HepG2 (cell line): ENCODE measurements around the gene KRT13.

Experiments used
- ASH2L ChIP-seq: fragments of 300-600, 200-600 bp; sonication (generic); IDR thresholded peaks from 2 replicates; pipeline ENCODE4 v1.7.0; 2017; ENCODE audit warnings: low read depth, mild to moderate bottlenecking, moderate library complexity, mixed read lengths, low read length; ENCODE audit not compliant: insufficient read length
- EP300 ChIP-seq, 3 experiments: sonication (generic) in 1 of 3; formaldehyde crosslinking in 1 of 3; IDR thresholded peaks; 2 replicates each; pipeline versions ENCODE4 v1.5.1 to v1.6.1; 2011 to 2020; ENCODE audit warnings: low read depth in 2 of 3, low read length in 2 of 3, borderline replicate concordance in 1 of 3, improper control_type of control experiment in 1 of 3, mild to moderate bottlenecking in 1 of 3, missing genetic modification reagents in 1 of 3, moderate library complexity in 1 of 3
- KAT2B ChIP-seq: fragments of 150-350 bp; IDR thresholded peaks from 2 replicates; pipeline ENCODE4 v1.6.1; 2014; ENCODE audit warnings: low read depth, low read length, borderline replicate concordance
- MEIS1 ChIP-seq: sonication (generic); formaldehyde crosslinking; IDR thresholded peaks from 2 replicates; pipeline ENCODE4 v1.9.0; 2021; ENCODE audit warnings: mild to moderate bottlenecking, missing genetic modification reagents, moderate library complexity, borderline replicate concordance
- MTF2 ChIP-seq: sonication (generic); formaldehyde crosslinking; IDR thresholded peaks from 2 replicates; pipeline ENCODE4 v1.5.0; 2020; ENCODE audit warnings: missing genetic modification reagents, borderline replicate concordance
- PHF8 ChIP-seq: sonication (generic); formaldehyde crosslinking; IDR thresholded peaks from 2 replicates; pipeline ENCODE4 v1.5.0; 2020; ENCODE audit warnings: missing genetic modification reagents
- TAF1 ChIP-seq: sonication (generic); formaldehyde crosslinking; IDR thresholded peaks from 2 replicates; pipeline ENCODE4 v1.4.0; 2020; ENCODE audit warnings: missing genetic modification reagents
- ZNF136 ChIP-seq: sonication (generic); formaldehyde crosslinking; IDR thresholded peaks from 2 replicates; pipeline ENCODE4 v1.8.1; 2022; ENCODE audit warnings: low read depth, mild to moderate bottlenecking, moderate library complexity, missing genetic modification reagents
- TF ChIP-seq, protein P1 (sequence below): sonication (generic); formaldehyde crosslinking; IDR thresholded peaks from 2 replicates; pipeline ENCODE4 v1.5.0; 2020; ENCODE audit warnings: mild to moderate bottlenecking, missing genetic modification reagents, moderate library complexity
- TF ChIP-seq, protein P2 (sequence below): sonication (generic); formaldehyde crosslinking; IDR thresholded peaks from 2 replicates; pipeline ENCODE4 v1.5.0; 2020; ENCODE audit warnings: mild to moderate bottlenecking, missing genetic modification reagents
- TF ChIP-seq, protein P3 (sequence below): sonication (generic); formaldehyde crosslinking; IDR thresholded peaks from one replicate; pipeline ENCODE4 v1.5.1; 2020; ENCODE audit warnings: mild to moderate bottlenecking, missing genetic modification reagents; ENCODE audit errors: not compliant biosample characterization
- TF ChIP-seq, protein P4 (sequence below): IDR thresholded peaks from 2 replicates; pipeline ENCODE4 v1.6.1; 2012; ENCODE audit warnings: inconsistent platforms

DNA sequence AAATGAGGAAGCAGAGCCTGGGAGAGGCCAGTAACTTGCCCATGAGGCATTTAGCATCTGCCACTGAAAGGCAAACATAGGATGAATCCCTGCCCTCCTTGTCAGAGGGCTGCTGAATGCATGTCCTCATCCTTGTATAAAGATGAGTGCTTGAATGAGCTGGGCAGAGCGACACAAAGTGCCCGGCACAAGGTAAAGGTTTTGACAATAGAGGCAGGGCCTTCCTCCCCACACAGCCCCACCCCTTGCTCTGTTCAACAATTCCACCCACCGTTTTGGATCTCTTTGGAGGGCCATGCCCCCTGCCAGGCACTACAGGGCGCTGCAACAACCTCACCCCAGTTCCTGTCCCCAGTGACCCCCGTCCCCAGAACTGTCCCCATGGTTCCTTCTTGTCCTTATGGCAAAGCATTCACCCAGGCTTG, 24.1 kb upstream of the KRT13 start:
- TF ChIP-seq, protein P1, sequence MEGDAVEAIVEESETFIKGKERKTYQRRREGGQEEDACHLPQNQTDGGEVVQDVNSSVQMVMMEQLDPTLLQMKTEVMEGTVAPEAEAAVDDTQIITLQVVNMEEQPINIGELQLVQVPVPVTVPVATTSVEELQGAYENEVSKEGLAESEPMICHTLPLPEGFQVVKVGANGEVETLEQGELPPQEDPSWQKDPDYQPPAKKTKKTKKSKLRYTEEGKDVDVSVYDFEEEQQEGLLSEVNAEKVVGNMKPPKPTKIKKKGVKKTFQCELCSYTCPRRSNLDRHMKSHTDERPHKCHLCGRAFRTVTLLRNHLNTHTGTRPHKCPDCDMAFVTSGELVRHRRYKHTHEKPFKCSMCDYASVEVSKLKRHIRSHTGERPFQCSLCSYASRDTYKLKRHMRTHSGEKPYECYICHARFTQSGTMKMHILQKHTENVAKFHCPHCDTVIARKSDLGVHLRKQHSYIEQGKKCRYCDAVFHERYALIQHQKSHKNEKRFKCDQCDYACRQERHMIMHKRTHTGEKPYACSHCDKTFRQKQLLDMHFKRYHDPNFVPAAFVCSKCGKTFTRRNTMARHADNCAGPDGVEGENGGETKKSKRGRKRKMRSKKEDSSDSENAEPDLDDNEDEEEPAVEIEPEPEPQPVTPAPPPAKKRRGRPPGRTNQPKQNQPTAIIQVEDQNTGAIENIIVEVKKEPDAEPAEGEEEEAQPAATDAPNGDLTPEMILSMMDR, result no peak
- TF ChIP-seq ASH2L (no peak), KAT2B (no peak), PHF8 (CRISPR knock-in tag) (no peak), TAF1 (CRISPR knock-in tag) (no peak), MTF2 (CRISPR knock-in tag) (no peak), MEIS1 (no peak), ZNF136 (CRISPR knock-in tag) (no peak), EP300 (IDR thresholded peaks at IDR 0.05; ENCODE audit: low read depth in 2 of 2, low read length in 2 of 2) (no peak), EP300 (CRISPR knock-in tag; IDR thresholded peaks at IDR 0.05; ENCODE audit: borderline replicate concordance) (no peak)
- TF ChIP-seq, protein P2, sequence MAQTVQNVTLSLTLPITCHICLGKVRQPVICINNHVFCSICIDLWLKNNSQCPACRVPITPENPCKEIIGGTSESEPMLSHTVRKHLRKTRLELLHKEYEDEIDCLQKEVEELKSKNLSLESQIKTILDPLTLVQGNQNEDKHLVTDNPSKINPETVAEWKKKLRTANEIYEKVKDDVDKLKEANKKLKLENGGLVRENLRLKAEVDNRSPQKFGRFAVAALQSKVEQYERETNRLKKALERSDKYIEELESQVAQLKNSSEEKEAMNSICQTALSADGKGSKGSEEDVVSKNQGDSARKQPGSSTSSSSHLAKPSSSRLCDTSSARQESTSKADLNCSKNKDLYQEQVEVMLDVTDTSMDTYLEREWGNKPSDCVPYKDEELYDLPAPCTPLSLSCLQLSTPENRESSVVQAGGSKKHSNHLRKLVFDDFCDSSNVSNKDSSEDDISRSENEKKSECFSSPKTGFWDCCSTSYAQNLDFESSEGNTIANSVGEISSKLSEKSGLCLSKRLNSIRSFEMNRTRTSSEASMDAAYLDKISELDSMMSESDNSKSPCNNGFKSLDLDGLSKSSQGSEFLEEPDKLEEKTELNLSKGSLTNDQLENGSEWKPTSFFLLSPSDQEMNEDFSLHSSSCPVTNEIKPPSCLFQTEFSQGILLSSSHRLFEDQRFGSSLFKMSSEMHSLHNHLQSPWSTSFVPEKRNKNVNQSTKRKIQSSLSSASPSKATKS (CRISPR knock-in tag), result no peak
- TF ChIP-seq, protein P3, sequence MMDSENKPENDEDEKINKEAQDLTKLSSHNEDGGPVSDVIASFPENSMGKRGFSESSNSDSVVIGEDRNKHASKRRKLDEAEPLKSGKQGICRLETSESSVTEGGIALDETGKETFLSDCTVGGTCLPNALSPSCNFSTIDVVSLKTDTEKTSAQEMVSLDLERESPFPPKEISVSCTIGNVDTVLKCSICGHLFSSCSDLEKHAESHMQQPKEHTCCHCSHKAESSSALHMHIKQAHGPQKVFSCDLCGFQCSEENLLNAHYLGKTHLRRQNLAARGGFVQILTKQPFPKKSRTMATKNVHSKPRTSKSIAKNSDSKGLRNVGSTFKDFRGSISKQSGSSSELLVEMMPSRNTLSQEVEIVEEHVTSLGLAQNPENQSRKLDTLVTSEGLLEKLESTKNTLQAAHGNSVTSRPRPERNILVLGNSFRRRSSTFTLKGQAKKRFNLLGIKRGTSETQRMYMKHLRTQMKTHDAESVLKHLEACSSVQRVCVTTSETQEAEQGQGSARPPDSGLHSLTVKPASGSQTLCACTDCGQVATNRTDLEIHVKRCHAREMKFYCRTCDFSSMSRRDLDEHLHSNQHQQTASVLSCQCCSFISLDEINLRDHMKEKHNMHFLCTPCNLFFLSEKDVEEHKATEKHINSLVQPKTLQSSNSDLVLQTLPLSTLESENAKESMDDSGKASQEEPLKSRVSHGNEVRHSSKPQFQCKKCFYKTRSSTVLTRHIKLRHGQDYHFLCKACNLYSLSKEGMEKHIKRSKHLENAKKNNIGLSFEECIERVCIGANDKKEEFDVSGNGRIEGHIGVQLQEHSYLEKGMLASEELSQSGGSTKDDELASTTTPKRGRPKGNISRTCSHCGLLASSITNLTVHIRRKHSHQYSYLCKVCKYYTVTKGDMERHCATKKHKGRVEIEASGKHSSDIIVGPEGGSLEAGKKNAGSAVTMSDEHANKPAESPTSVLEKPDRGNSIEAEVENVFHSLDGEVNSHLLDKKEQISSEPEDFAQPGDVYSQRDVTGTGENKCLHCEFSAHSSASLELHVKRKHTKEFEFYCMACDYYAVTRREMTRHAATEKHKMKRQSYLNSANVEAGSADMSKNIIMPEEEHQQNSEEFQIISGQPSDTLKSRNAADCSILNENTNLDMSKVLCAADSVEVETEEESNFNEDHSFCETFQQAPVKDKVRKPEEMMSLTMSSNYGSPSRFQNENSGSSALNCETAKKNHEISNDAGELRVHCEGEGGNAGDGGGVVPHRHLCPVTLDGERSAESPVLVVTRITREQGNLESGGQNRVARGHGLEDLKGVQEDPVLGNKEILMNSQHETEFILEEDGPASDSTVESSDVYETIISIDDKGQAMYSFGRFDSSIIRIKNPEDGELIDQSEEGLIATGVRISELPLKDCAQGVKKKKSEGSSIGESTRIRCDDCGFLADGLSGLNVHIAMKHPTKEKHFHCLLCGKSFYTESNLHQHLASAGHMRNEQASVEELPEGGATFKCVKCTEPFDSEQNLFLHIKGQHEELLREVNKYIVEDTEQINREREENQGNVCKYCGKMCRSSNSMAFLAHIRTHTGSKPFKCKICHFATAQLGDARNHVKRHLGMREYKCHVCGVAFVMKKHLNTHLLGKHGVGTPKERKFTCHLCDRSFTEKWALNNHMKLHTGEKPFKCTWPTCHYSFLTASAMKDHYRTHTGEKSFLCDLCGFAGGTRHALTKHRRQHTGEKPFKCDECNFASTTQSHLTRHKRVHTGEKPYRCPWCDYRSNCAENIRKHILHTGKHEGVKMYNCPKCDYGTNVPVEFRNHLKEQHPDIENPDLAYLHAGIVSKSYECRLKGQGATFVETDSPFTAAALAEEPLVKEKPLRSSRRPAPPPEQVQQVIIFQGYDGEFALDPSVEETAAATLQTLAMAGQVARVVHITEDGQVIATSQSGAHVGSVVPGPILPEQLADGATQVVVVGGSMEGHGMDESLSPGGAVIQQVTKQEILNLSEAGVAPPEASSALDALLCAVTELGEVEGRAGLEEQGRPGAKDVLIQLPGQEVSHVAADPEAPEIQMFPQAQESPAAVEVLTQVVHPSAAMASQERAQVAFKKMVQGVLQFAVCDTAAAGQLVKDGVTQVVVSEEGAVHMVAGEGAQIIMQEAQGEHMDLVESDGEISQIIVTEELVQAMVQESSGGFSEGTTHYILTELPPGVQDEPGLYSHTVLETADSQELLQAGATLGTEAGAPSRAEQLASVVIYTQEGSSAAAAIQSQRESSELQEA, result no peak
- TF ChIP-seq, protein P4, sequence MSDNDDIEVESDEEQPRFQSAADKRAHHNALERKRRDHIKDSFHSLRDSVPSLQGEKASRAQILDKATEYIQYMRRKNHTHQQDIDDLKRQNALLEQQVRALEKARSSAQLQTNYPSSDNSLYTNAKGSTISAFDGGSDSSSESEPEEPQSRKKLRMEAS, result no peak
